ENCODE results near the gene CFAP99.
"Not testable (repeated sequence)": the region's sequence is repeated elsewhere in the genome, so short reads cannot be mapped to it uniquely, and the experiment has no call there.

CFAP99 gene

GRCh38 chr4:2426069-2426397, 7.3 kb downstream of the CFAP99 start:
- no peak overlapping the region for H3K4me3 ChIP-seq
- H3K27ac ChIP-seq: no peak overlapping the region
- H3K36me3 ChIP-seq (ENCODE audit: insufficient read depth, low read length): no peaks in the 10 kb centered on the region
- H3K9ac ChIP-seq (ENCODE audit: insufficient read length): no peak overlapping the region
- DNase-seq (ENCODE audit: low read depth, low spot score): no peak
- no peak for TF ChIP-seq FOXP2 (optimal IDR thresholded peaks at IDR 0.05; ENCODE audit: control extremely low read depth, extremely low read length, insufficient read depth)
- TF ChIP-seq EZH2 (IDR thresholded peaks at IDR 0.05): no peak
- no peak for TF ChIP-seq POLR2AphosphoS5 (IDR thresholded peaks at IDR 0.05; ENCODE audit: borderline replicate concordance, low read depth, low read length)
- no peaks in the 10 kb centered on the region for H3K9me3 ChIP-seq (ENCODE audit: low read depth, low read length)

GRCh38 chr4:2426711-2427275, 8.0 kb downstream of the CFAP99 start:
- Histone ChIP-seq H3K27ac (no peak overlapping the region), H3K9me3 (ENCODE audit: low read depth, low read length) (no peaks in the 10 kb centered on the region), H3K4me3 (no peak overlapping the region), H3K36me3 (ENCODE audit: insufficient read depth, low read length) (no peaks in the 10 kb centered on the region), H3K9ac (ENCODE audit: insufficient read length) (no peak overlapping the region)
- no peak for DNase-seq (ENCODE audit: low read depth, low spot score)
- TF ChIP-seq EZH2 (IDR thresholded peaks at IDR 0.05) (no peak), FOXP2 (optimal IDR thresholded peaks at IDR 0.05; ENCODE audit: control extremely low read depth, extremely low read length, insufficient read depth) (no peak), POLR2AphosphoS5 (IDR thresholded peaks at IDR 0.05; ENCODE audit: borderline replicate concordance, low read depth, low read length) (no peak)

- DNase-seq (ENCODE audit: low read depth, low spot score): no peak
- TF ChIP-seq FOXP2 (optimal IDR thresholded peaks at IDR 0.05; ENCODE audit: control extremely low read depth, extremely low read length, insufficient read depth) (no peak), POLR2AphosphoS5 (IDR thresholded peaks at IDR 0.05; ENCODE audit: borderline replicate concordance, low read depth, low read length) (no peak), EZH2 (IDR thresholded peaks at IDR 0.05) (no peak)
- no peak overlapping the region for H3K4me3 ChIP-seq
- H3K9ac ChIP-seq (ENCODE audit: insufficient read length): no peak overlapping the region
- no peaks in the 10 kb centered on the region for H3K36me3 ChIP-seq (ENCODE audit: insufficient read depth, low read length)
- H3K27ac ChIP-seq: no peak overlapping the region
- no peaks in the 10 kb centered on the region for H3K9me3 ChIP-seq (ENCODE audit: low read depth, low read length)
Observed at GRCh38 chr4:2427383-2428334, 8.9 kb downstream of the CFAP99 start.

- no peak for DNase-seq (ENCODE audit: low read depth, low spot score)
- no peak for TF ChIP-seq POLR2AphosphoS5 (IDR thresholded peaks at IDR 0.05; ENCODE audit: borderline replicate concordance, low read depth, low read length)
- TF ChIP-seq EZH2 (IDR thresholded peaks at IDR 0.05): no peak
- TF ChIP-seq FOXP2 (optimal IDR thresholded peaks at IDR 0.05; ENCODE audit: control extremely low read depth, extremely low read length, insufficient read depth): no peak
- H3K9me3 ChIP-seq (ENCODE audit: low read depth, low read length): no peaks in the 10 kb centered on the region
- no peak overlapping the region for H3K27ac ChIP-seq
- H3K4me3 ChIP-seq: no peak overlapping the region
- no peaks in the 10 kb centered on the region for H3K36me3 ChIP-seq (ENCODE audit: insufficient read depth, low read length)
- H3K9ac ChIP-seq (ENCODE audit: insufficient read length): no peak overlapping the region
Observed at GRCh38 chr4:2428496-2429213, 9.9 kb downstream of the CFAP99 start.

- H3K36me3 ChIP-seq (ENCODE audit: insufficient read depth, low read length); H3K27ac ChIP-seq; DNase-seq (ENCODE audit: low read depth, low spot score); H3K4me3 ChIP-seq; H3K9me3 ChIP-seq (ENCODE audit: low read depth, low read length); H3K9ac ChIP-seq (ENCODE audit: insufficient read length): not testable (repeated sequence)
Observed at GRCh38 chr4:2429945-2430757, 11.4 kb downstream of the CFAP99 start.

GRCh38 chr4:2432004-2432403, 13.2 kb downstream of the CFAP99 start:
- H3K9ac ChIP-seq (ENCODE audit: insufficient read length): no peak overlapping the region
- TF ChIP-seq POLR2AphosphoS5 (IDR thresholded peaks at IDR 0.05; ENCODE audit: borderline replicate concordance, low read depth, low read length): no peak
- no peak for TF ChIP-seq EZH2 (IDR thresholded peaks at IDR 0.05)
- no peak for TF ChIP-seq FOXP2 (optimal IDR thresholded peaks at IDR 0.05; ENCODE audit: control extremely low read depth, extremely low read length, insufficient read depth)
- no peaks in the 10 kb centered on the region for H3K9me3 ChIP-seq (ENCODE audit: low read depth, low read length)
- no peak overlapping the region for H3K4me3 ChIP-seq
- no peak overlapping the region for H3K27ac ChIP-seq
- no peak for DNase-seq (ENCODE audit: low read depth, low spot score)
- H3K36me3 ChIP-seq (ENCODE audit: insufficient read depth, low read length): no peaks in the 10 kb centered on the region

- DNase-seq (ENCODE audit: low read depth, low spot score): no peak
- H3K9me3 ChIP-seq (ENCODE audit: low read depth, low read length): no peaks in the 10 kb centered on the region
- no peaks in the 10 kb centered on the region for H3K36me3 ChIP-seq (ENCODE audit: insufficient read depth, low read length)
- no peak for TF ChIP-seq FOXP2 (optimal IDR thresholded peaks at IDR 0.05; ENCODE audit: control extremely low read depth, extremely low read length, insufficient read depth)
- no peak for TF ChIP-seq EZH2 (IDR thresholded peaks at IDR 0.05)
- no peak for TF ChIP-seq POLR2AphosphoS5 (IDR thresholded peaks at IDR 0.05; ENCODE audit: borderline replicate concordance, low read depth, low read length)
- no peak overlapping the region for H3K27ac ChIP-seq
- no peak overlapping the region for H3K9ac ChIP-seq (ENCODE audit: insufficient read length)
- no peak overlapping the region for H3K4me3 ChIP-seq
Observed at GRCh38 chr4:2432991-2433530, 14.3 kb downstream of the CFAP99 start.
